ENCODE data around the gene PRKAB2. TPM values are rescaled to one million over a fixed set of nuclear protein-coding genes. Genes with fewer than 3 reads are reported as not detected.
"Not testable (repeated sequence)": the region's sequence is repeated elsewhere in the genome, so short reads cannot be mapped to it uniquely, and the experiment has no call there.

PRKAB2 gene
- 27.9 TPM for total RNA-seq
- long read RNA-seq, full-length matches to known transcripts: 2 of 33 reads
- long read RNA-seq, partial matches to known transcripts: 13 of 33 reads
- long read RNA-seq, other reads (novel, unspliced or antisense): 18 of 33 reads

GRCh38 chr1:147172168-147173016, at the start of gene PRKAB2:
Gene PRKAB2, minus strand, starts transcription at chr1:147172470. Its CDS starts 326 bp downstream, at chr1:147172144.
- DNase-seq (ENCODE audit: low spot score): peak; percentile 97
- intact Hi-C loops (cut with DNase I): loop anchor here (1.0 kb wide), 1 partner anchor 70 kb away; the partner anchor contains the start of gene CHD1L

- DNase-seq (ENCODE audit: low spot score): no peak
- intact Hi-C loops (cut with DNase I): loop anchor here (5.0 kb wide), 1 partner anchor 34 kb away; no protein-coding TSS in a partner anchor
Observed at GRCh38 chr1:147218606-147219005, 46.3 kb upstream of the PRKAB2 start.

DNA sequence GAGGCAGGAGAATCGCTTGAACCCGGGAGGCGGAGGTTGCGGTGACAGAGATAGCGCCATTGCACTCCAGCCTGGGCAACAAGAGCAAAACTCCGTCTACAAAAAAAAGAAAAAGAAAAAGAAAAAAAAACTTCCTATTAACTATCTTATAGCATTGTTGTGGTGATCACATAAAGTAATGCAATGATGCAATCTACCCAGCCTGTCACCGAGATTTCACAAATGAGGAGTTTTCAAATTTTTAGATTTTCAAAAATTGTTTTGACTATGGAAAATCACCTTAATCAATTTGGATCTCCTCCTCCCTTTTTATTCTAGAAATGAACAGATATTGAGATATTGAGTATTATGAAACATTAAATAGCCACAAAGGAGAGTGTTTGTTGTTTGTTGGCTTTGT, 44.9 kb upstream of the PRKAB2 start:
- no peak for DNase-seq (ENCODE audit: low spot score)
- intact Hi-C loops (cut with DNase I): loop anchor here (5.0 kb wide), 1 partner anchor 35 kb away; no protein-coding TSS in a partner anchor

- no peak for DNase-seq (ENCODE audit: low spot score)
- intact Hi-C loops (cut with DNase I): loop anchor here (5.0 kb wide), 1 partner anchor 36 kb away; no protein-coding TSS in a partner anchor
Observed at GRCh38 chr1:147216124-147216523, 43.9 kb upstream of the PRKAB2 start.

GRCh38 chr1:147215540-147215916, 43.3 kb upstream of the PRKAB2 start:
- intact Hi-C loops (cut with DNase I): loop anchor here (5.0 kb wide), 1 partner anchor 37 kb away; no protein-coding TSS in a partner anchor
- no peak for DNase-seq (ENCODE audit: low spot score)

GRCh38 chr1:147214842-147215539, 42.7 kb upstream of the PRKAB2 start:
- intact Hi-C loops (cut with DNase I): loop anchor here (5.0 kb wide), 1 partner anchor 37 kb away; no protein-coding TSS in a partner anchor

GRCh38 chr1:147214325-147214724, 42.1 kb upstream of the PRKAB2 start:
- intact Hi-C loops (cut with DNase I): no loop called here
- DNase-seq (ENCODE audit: low spot score): no peak

More at GRCh38 chr1:147214842-147215539, 42.7 kb upstream of the PRKAB2 start:
- no peak for DNase-seq (ENCODE audit: low spot score)

- no peak for DNase-seq (ENCODE audit: low spot score)
- intact Hi-C loops (cut with DNase I): no loop called here
Observed at GRCh38 chr1:147213271-147213670, 41.0 kb upstream of the PRKAB2 start.

- intact Hi-C loops (cut with DNase I): no loop called here
- no peak for DNase-seq (ENCODE audit: low spot score)
Observed at GRCh38 chr1:147211577-147211976, 39.3 kb upstream of the PRKAB2 start.

GRCh38 chr1:147210987-147211386, 38.7 kb upstream of the PRKAB2 start:
- no peak for DNase-seq (ENCODE audit: low spot score)
- intact Hi-C loops (cut with DNase I): no loop called here

- intact Hi-C loops (cut with DNase I): no loop called here
- DNase-seq (ENCODE audit: low spot score): no peak
Observed at GRCh38 chr1:147209825-147210821, 37.9 kb upstream of the PRKAB2 start.

DNA sequence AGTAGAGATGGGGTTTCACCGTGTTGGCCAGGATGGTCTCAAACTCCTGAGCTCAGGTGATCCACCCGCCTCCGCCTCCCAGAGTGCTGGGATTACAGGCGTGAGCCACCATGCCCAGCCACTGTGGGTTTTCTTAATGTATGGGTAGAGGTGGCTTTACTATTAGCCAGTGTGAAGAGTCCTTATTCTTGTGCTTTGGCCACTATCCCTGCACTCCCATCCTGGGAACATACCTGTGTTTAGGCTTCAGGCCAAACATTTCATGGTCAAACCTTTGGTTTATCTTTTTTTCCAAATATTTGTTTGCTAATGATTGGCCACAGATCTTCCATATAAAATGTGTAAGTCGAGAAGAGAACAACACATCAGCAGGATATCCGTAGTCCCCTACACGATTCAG, 36.3 kb upstream of the PRKAB2 start:
- DNase-seq (ENCODE audit: low spot score): no peak
- intact Hi-C loops (cut with DNase I): no loop called here

DNA sequence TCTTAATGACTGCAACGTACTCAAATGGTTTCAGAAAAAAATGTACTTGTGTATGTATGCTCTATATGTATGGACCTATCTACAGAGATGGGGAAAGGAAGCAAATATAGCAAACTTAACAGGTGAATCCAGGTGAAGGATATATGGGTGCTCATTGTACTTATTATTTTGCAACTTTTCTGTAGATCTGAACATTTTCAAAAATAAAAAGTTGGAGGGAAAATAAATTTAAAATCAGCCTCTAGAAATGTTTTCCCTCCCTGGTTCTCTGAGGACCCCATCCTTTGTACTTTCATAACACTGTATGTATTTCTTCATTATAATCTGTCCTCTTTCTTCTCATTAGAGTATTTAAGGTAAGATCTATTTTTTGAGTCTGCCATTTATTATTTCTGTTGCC, 34.9 kb upstream of the PRKAB2 start:
- intact Hi-C loops (cut with DNase I): no loop called here
- DNase-seq (ENCODE audit: low spot score): no peak

DNA sequence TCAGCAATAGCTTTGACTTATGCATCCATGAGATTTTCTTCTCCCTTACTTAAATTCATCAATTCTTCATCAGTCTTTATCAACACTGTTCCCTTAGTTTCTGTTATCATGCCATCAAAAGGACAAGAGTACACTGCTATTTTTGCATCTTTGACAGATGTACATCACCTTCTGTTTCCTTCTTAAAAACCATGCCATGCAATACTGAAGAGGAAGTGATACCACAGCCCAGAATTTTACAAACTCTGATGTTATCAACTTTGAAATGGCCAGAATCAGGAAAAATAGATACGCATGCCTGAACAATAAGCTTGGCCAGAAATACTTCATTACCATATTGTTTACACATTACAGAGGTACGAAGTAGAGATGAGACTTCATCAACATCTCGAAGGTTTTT, 31.8 kb upstream of the PRKAB2 start:
- DNase-seq (ENCODE audit: low spot score): no peak
- intact Hi-C loops (cut with DNase I): no loop called here

DNA sequence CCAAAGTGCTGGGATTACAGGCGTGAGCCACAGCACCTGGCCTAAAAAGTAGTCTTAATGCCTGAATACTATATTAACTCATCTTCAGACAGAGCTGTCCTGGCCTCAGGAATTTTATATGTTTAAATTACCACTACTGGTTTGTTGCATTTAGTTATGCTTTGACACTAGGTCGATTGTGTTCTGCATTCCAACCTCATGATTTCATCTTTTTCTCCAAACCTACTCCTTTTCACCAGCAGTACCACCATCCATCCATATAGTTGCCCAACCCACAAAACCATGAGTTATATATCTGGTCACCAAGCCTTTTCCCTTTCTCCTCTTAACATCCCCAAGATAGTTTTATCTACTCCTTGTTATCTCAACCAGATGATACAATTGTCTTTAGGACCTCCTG, 30.3 kb upstream of the PRKAB2 start:
- no peak for DNase-seq (ENCODE audit: low spot score)
- intact Hi-C loops (cut with DNase I): no loop called here

DNA sequence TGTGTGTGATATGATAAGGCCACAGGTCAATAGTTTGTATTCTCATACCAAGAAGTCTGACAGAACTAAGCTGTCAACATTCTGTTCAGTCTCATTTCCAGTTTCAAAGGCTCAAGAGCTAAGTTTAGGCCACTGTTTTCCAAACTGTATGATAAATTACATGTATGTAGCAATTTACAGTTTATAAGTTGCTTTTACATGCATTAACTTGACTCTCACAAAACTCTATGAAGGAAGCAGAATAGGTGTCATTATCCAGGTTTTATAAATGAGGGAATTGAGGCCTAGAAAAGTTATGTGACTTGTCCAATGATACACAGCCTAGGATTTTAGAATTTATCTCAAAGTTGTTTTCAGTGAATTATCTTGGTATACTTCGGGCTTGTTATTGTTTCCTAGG, 29.5 kb upstream of the PRKAB2 start:
- intact Hi-C loops (cut with DNase I): no loop called here
- DNase-seq (ENCODE audit: low spot score): no peak

DNA sequence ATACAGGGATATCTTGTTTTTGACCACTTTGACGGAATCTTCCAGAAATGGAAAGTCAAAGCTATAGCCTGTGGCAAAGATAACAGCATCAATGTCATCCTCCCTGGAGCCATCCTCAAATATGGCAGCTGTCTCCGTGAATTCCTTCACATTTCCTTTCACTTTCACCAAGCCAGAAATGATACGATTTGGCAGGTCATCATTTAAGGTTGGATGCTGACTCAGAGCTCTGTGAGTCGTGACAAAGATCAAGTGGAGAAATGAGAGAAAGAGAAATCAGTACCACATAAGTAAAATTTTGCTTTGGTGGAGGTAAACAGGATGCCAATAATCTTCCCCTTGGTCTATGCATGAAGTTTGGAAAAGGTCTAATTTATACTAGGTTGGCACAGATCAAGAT, 29.0 kb upstream of the PRKAB2 start:
- DNase-seq (ENCODE audit: low spot score): no peak
- intact Hi-C loops (cut with DNase I): no loop called here

- intact Hi-C loops (cut with DNase I); DNase-seq (ENCODE audit: low spot score): not testable (repeated sequence)
Observed at GRCh38 chr1:147197324-147197723, 25.1 kb upstream of the PRKAB2 start.

- no peak for DNase-seq (ENCODE audit: low spot score)
- intact Hi-C loops (cut with DNase I): no loop called here
Observed at GRCh38 chr1:147189514-147189913, 17.2 kb upstream of the PRKAB2 start.

Data from cardiac septum (tissue), 1 donor.